WTC11 (cell line): Measurements from ENCODE around the gene POLD1. TPM values are rescaled to one million over a fixed set of nuclear protein-coding genes. Genes with fewer than 3 reads are reported as not detected.

Source experiments
- ATAC-seq: fragments of 200-7000 bp; cut with Tn5 transposase; 2 replicates; pipeline ENCODE4 v1.10.0; 2021; ENCODE audit warnings: mild to moderate bottlenecking, moderate library complexity
- CTCF ChIA-PET: fragments of 300-600 bp; sonication (Branson Sonifier 250); formaldehyde crosslinking; loops from one replicate; lab custom pipeline; 2021; ENCODE audit warnings: antibody characterized with exemption; lab: Charles Lee
- POLR2A ChIA-PET: fragments of 350-600 bp; sonication (Branson Sonifier 250); formaldehyde crosslinking; loops from one replicate; lab custom pipeline; 2021; ENCODE audit warnings: antibody characterized with exemption; lab: Charles Lee
- DNase-seq: peaks from one replicate; pipeline ENCODE4 v3.0.0; 2021; ENCODE audit warnings: low spot score
- H3K27ac Mint-ChIP-seq: 2 replicates; pipeline ENCODE4 v1.8.0; 2021; ENCODE audit warnings: mixed read lengths
- H3K27me3 Mint-ChIP-seq: 2 replicates; pipeline ENCODE4 v1.8.0; 2021; ENCODE audit warnings: low read depth, mild to moderate bottlenecking, moderate library complexity, mixed read lengths
- H3K36me3 Mint-ChIP-seq: 2 replicates; pipeline ENCODE4 v1.8.0; 2021; ENCODE audit warnings: mixed read lengths
- H3K4me1 Mint-ChIP-seq: 2 replicates; pipeline ENCODE4 v1.8.0; 2022; ENCODE audit warnings: mixed read lengths
- H3K4me3 Mint-ChIP-seq: 2 replicates; pipeline ENCODE4 v1.8.0; 2021; ENCODE audit warnings: mild to moderate bottlenecking, moderate library complexity, mixed read lengths
- H3K9me3 Mint-ChIP-seq: 2 replicates; pipeline ENCODE4 v1.8.0; 2021; ENCODE audit warnings: mixed read lengths
- CBFB ChIP-seq: sonication (generic); formaldehyde crosslinking; IDR thresholded peaks from 2 replicates; pipeline ENCODE4 v1.8.1; 2022; ENCODE audit warnings: mild to moderate bottlenecking, low read depth, missing genetic modification reagents
- CREB1 ChIP-seq: sonication (generic); formaldehyde crosslinking; IDR thresholded peaks from 2 replicates; pipeline ENCODE4 v1.8.0; 2023; ENCODE audit warnings: mild to moderate bottlenecking, missing genetic modification reagents
- ELF4 ChIP-seq: sonication (generic); formaldehyde crosslinking; IDR thresholded peaks from 2 replicates; pipeline ENCODE4 v1.8.1; 2022; ENCODE audit warnings: low read depth, mild to moderate bottlenecking, moderate library complexity, missing genetic modification reagents
- FOXJ3 ChIP-seq: sonication (generic); formaldehyde crosslinking; IDR thresholded peaks from 2 replicates; pipeline ENCODE4 v1.9.0; 2021; ENCODE audit warnings: missing genetic modification reagents, mild to moderate bottlenecking, borderline replicate concordance
- NFYB ChIP-seq: sonication (generic); formaldehyde crosslinking; conservative IDR thresholded peaks from 2 replicates; pipeline ENCODE4 v1.8.0; 2022; ENCODE audit warnings: low read depth, missing genetic modification reagents
- SP1 ChIP-seq: sonication (generic); formaldehyde crosslinking; conservative IDR thresholded peaks from 2 replicates; pipeline ENCODE4 v1.8.1; 2022; ENCODE audit warnings: missing genetic modification reagents
- TEAD1 ChIP-seq: sonication (generic); formaldehyde crosslinking; IDR thresholded peaks from 2 replicates; pipeline ENCODE4 v1.8.0; 2022; ENCODE audit warnings: mild to moderate bottlenecking, missing genetic modification reagents
- ZBTB21 ChIP-seq: sonication (generic); formaldehyde crosslinking; IDR thresholded peaks from 2 replicates; pipeline ENCODE4 v1.8.1; 2023; ENCODE audit warnings: mild to moderate bottlenecking, missing genetic modification reagents, borderline replicate concordance
- total RNA-seq: library from RNA; stranded (reverse); gene quantifications from 3 replicates; pipeline ENCODE4 v1.2.3, GENCODE V29; 2021
- TF ChIP-seq, protein P1 (sequence below): sonication (generic); formaldehyde crosslinking; IDR thresholded peaks from 2 replicates; pipeline ENCODE4 v1.8.1; 2023; ENCODE audit warnings: mild to moderate bottlenecking, moderate library complexity, missing genetic modification reagents
- TF ChIP-seq, protein P2 (sequence below): sonication (generic); formaldehyde crosslinking; IDR thresholded peaks from 2 replicates; pipeline ENCODE4 v1.8.1; 2022; ENCODE audit warnings: low read depth, mild to moderate bottlenecking, moderate library complexity, missing genetic modification reagents, borderline replicate concordance
- TF ChIP-seq, protein P3 (sequence below): sonication (generic); formaldehyde crosslinking; conservative IDR thresholded peaks from 2 replicates; pipeline ENCODE4 v1.8.1; 2023; ENCODE audit warnings: mild to moderate bottlenecking, low read depth, missing genetic modification reagents, moderate library complexity
- TF ChIP-seq, protein P4 (sequence below): sonication (generic); formaldehyde crosslinking; IDR thresholded peaks from 2 replicates; pipeline ENCODE4 v1.8.0; 2022; ENCODE audit warnings: mild to moderate bottlenecking, missing genetic modification reagents
- TF ChIP-seq, protein P5 (sequence below): sonication (generic); formaldehyde crosslinking; IDR thresholded peaks from 2 replicates; pipeline ENCODE4 v1.8.1; 2022; ENCODE audit warnings: mild to moderate bottlenecking, missing genetic modification reagents, moderate library complexity, borderline replicate concordance
- TF ChIP-seq, protein P6 (sequence below): sonication (generic); formaldehyde crosslinking; IDR thresholded peaks from 2 replicates; pipeline ENCODE4 v1.8.0; 2022; ENCODE audit warnings: mild to moderate bottlenecking, missing genetic modification reagents

The POLD1 gene
- total RNA-seq, 1 experiment from 2014 or later = 163 TPM

DNA sequence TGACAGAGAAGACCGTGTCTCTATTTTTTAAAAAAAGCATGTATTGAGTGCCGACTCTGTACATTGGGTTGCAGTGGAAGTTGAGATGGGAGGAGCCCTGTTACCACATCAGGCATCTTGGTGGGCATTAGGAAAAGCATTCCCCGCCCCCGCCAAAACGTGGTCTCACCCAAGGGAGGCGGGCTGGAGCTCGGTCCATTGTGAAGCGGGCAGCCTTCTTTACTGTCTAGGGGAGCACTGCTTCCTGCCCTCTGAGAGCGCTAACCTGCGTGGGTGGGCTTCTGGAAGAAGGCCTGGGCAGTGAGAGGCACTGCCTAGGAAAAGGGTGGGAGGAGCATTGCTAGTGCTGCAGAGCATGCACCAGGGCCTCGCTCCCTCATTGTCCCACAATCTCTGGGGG is 4.0 kb upstream of the POLD1 start:
- no peak overlapping the region for H3K4me3 Mint-ChIP-seq
- H3K36me3 Mint-ChIP-seq = peaks cover 27% of the 10 kb centered on the region
- no peaks in the 10 kb centered on the region for H3K9me3 Mint-ChIP-seq
- TF ChIP-seq SP1 (CRISPR knock-in tag) (no peak), ELF4 (no peak), CREB1 (CRISPR knock-in tag) (no peak), ZBTB21 (CRISPR knock-in tag) (no peak)
- TF ChIP-seq, protein P1, sequence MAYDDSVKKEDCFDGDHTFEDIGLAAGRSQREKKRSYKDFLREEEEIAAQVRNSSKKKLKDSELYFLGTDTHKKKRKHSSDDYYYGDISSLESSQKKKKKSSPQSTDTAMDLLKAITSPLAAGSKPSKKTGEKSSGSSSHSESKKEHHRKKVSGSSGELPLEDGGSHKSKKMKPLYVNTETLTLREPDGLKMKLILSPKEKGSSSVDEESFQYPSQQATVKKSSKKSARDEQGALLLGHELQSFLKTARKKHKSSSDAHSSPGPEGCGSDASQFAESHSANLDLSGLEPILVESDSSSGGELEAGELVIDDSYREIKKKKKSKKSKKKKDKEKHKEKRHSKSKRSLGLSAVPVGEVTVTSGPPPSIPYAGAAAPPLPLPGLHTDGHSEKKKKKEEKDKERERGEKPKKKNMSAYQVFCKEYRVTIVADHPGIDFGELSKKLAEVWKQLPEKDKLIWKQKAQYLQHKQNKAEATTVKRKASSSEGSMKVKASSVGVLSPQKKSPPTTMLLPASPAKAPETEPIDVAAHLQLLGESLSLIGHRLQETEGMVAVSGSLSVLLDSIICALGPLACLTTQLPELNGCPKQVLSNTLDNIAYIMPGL (CRISPR knock-in tag) = no peak
- TF ChIP-seq, protein P2, sequence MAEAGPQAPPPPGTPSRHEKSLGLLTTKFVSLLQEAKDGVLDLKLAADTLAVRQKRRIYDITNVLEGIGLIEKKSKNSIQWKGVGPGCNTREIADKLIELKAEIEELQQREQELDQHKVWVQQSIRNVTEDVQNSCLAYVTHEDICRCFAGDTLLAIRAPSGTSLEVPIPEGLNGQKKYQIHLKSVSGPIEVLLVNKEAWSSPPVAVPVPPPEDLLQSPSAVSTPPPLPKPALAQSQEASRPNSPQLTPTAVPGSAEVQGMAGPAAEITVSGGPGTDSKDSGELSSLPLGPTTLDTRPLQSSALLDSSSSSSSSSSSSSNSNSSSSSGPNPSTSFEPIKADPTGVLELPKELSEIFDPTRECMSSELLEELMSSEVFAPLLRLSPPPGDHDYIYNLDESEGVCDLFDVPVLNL = no peak
- ATAC-seq (no peak), DNase-seq (no peak)
- no peak overlapping the region for H3K27ac Mint-ChIP-seq
- ChIA-PET POLR2A (no interaction called here), CTCF (no interaction called here)
- peaks cover 16% of the 10 kb centered on the region for H3K4me1 Mint-ChIP-seq
- no peaks in the 10 kb centered on the region for H3K27me3 Mint-ChIP-seq

DNA sequence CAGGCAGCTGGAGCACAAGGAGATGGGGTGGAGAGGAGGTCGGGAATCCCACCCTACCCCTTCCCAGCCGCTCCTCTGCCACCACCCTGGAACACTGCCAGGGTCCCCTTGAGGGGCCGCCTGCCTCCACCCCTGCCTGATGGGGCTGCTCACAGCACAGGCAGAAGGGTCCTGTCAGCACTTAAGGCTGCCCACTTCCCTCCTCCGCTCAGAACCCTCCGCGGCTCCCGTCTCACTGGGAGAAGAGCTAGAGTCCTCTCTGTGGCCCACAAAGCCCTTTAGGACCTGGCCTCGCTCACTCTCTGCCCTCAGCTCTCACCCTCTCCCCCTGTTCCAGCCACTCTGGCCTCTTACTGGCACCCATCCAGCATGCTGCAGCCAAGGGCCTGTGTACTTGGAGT is 3.4 kb upstream of the POLD1 start:
- DNase-seq = no peak
- H3K27me3 Mint-ChIP-seq = no peaks in the 10 kb centered on the region
- no peak for TF ChIP-seq NFYB (CRISPR knock-in tag)
- ChIA-PET POLR2A (no interaction called here), CTCF (no interaction called here)
- no peaks in the 10 kb centered on the region for H3K9me3 Mint-ChIP-seq
- ATAC-seq = no peak
- peaks cover 18% of the 10 kb centered on the region for H3K4me1 Mint-ChIP-seq
- peaks cover 28% of the 10 kb centered on the region for H3K36me3 Mint-ChIP-seq
- no peak overlapping the region for H3K27ac Mint-ChIP-seq
- no peak overlapping the region for H3K4me3 Mint-ChIP-seq

DNA sequence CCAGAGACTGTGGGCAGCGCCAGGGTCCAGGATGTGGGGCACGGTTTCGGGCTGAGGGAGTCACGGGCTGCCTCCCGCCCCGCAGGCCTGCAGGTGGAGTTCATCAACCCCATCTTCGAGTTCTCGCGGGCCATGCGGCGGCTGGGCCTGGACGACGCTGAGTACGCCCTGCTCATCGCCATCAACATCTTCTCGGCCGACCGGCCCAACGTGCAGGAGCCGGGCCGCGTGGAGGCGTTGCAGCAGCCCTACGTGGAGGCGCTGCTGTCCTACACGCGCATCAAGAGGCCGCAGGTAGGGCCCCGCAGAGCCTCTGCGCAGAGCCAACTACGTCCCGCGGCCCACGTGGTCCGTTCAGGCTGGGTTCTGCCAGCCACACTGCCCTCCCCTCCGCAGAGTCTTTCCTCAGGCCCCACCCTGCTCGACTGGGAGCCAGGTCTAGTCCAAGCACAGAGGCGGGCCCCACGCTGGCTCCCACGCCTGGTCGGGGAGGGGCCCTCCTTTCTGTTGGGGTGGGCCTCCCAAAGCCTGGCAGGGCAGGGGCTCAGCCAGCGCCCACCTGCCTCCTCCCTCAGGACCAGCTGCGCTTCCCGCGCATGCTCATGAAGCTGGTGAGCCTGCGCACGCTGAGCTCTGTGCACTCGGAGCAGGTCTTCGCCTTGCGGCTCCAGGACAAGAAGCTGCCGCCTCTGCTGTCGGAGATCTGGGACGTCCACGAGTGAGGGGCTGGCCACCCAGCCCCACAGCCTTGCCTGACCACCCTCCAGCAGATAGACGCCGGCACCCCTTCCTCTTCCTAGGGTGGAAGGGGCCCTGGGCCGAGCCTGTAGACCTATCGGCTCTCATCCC is 2.0 kb upstream of the POLD1 start:
- no peak for DNase-seq
- Mint-ChIP-seq H3K27me3 (no peaks in the 10 kb centered on the region), H3K4me1 (peaks cover 18% of the 10 kb centered on the region), H3K36me3 (peaks cover 33% of the 10 kb centered on the region), H3K4me3 (no peak overlapping the region), H3K9me3 (no peaks in the 10 kb centered on the region), H3K27ac (no peak overlapping the region)
- CTCF ChIA-PET = no interaction called here
- POLR2A ChIA-PET = interaction anchor here (1.5 kb wide), 1 partner anchor 53 kb away, joined by 4 read pairs; the partner anchor contains the start of gene KCNC3
- no peak for ATAC-seq
- TF ChIP-seq, protein P1 (CRISPR knock-in tag) = no peak
- no peak for TF ChIP-seq TEAD1 (CRISPR knock-in tag)
- TF ChIP-seq CBFB = no peak
- TF ChIP-seq FOXJ3 = no peak
- TF ChIP-seq, protein P3, sequence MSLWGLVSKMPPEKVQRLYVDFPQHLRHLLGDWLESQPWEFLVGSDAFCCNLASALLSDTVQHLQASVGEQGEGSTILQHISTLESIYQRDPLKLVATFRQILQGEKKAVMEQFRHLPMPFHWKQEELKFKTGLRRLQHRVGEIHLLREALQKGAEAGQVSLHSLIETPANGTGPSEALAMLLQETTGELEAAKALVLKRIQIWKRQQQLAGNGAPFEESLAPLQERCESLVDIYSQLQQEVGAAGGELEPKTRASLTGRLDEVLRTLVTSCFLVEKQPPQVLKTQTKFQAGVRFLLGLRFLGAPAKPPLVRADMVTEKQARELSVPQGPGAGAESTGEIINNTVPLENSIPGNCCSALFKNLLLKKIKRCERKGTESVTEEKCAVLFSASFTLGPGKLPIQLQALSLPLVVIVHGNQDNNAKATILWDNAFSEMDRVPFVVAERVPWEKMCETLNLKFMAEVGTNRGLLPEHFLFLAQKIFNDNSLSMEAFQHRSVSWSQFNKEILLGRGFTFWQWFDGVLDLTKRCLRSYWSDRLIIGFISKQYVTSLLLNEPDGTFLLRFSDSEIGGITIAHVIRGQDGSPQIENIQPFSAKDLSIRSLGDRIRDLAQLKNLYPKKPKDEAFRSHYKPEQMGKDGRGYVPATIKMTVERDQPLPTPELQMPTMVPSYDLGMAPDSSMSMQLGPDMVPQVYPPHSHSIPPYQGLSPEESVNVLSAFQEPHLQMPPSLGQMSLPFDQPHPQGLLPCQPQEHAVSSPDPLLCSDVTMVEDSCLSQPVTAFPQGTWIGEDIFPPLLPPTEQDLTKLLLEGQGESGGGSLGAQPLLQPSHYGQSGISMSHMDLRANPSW = no peak
- TF ChIP-seq, protein P4, sequence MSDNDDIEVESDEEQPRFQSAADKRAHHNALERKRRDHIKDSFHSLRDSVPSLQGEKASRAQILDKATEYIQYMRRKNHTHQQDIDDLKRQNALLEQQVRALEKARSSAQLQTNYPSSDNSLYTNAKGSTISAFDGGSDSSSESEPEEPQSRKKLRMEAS (CRISPR knock-in tag) = no peak
- no peak for TF ChIP-seq ELF4
- TF ChIP-seq, protein P5, sequence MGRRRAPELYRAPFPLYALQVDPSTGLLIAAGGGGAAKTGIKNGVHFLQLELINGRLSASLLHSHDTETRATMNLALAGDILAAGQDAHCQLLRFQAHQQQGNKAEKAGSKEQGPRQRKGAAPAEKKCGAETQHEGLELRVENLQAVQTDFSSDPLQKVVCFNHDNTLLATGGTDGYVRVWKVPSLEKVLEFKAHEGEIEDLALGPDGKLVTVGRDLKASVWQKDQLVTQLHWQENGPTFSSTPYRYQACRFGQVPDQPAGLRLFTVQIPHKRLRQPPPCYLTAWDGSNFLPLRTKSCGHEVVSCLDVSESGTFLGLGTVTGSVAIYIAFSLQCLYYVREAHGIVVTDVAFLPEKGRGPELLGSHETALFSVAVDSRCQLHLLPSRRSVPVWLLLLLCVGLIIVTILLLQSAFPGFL (CRISPR knock-in tag) = no peak
- TF ChIP-seq, protein P6, sequence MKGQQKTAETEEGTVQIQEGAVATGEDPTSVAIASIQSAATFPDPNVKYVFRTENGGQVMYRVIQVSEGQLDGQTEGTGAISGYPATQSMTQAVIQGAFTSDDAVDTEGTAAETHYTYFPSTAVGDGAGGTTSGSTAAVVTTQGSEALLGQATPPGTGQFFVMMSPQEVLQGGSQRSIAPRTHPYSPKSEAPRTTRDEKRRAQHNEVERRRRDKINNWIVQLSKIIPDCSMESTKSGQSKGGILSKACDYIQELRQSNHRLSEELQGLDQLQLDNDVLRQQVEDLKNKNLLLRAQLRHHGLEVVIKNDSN (CRISPR knock-in tag) = no peak
- TF ChIP-seq, all 79 proteins: peak for 0
